HEK293 (cell line): ENCODE measurements around the gene BEST2.
A peak's percentile ranks its signal among the peaks of the same experiment; 100 is the strongest.

ENCODE experiments used
- GLIS1 ChIP-seq: fragments of 450-650 bp; formaldehyde crosslinking; IDR thresholded peaks from 2 replicates; pipeline ENCODE4 v1.5.1; 2016; ENCODE audit warnings: missing biosample characterization, missing genetic modification characterization
- KLF1 ChIP-seq: fragments of 450-650 bp; formaldehyde crosslinking; IDR thresholded peaks from 2 replicates; pipeline ENCODE4 v1.5.1; 2016; ENCODE audit warnings: missing biosample characterization, missing genetic modification characterization
- KLF9 ChIP-seq: fragments of 450-650 bp; formaldehyde crosslinking; IDR thresholded peaks from 2 replicates; pipeline ENCODE4 v1.5.1; 2016; ENCODE audit warnings: missing biosample characterization, missing genetic modification characterization, low read depth
- MEIS1 ChIP-seq: sonication (generic); formaldehyde crosslinking; IDR thresholded peaks from 2 replicates; pipeline ENCODE4 v1.8.1; 2022; ENCODE audit warnings: missing genetic modification reagents, mild to moderate bottlenecking, borderline replicate concordance
- PRDM10 ChIP-seq: fragments of 450-650 bp; formaldehyde crosslinking; IDR thresholded peaks from 2 replicates; pipeline ENCODE4 v1.5.1; 2016; ENCODE audit warnings: missing biosample characterization, missing genetic modification characterization
- RBAK ChIP-seq: fragments of 450-650 bp; formaldehyde crosslinking; IDR thresholded peaks from 2 replicates; pipeline ENCODE4 v1.5.1; 2016; ENCODE audit warnings: missing biosample characterization, missing genetic modification characterization
- SP7 ChIP-seq: fragments of 450-650 bp; formaldehyde crosslinking; IDR thresholded peaks from 2 replicates; pipeline ENCODE4 v1.5.1; 2016; ENCODE audit warnings: missing biosample characterization, missing genetic modification characterization
- ZBTB17 ChIP-seq: fragments of 450-650 bp; formaldehyde crosslinking; IDR thresholded peaks from 2 replicates; pipeline ENCODE4 v1.5.1; 2016; ENCODE audit warnings: missing biosample characterization, missing genetic modification characterization
- ZBTB26 ChIP-seq: fragments of 450-650 bp; formaldehyde crosslinking; optimal IDR thresholded peaks from 2 replicates; pipeline ENCODE3; 2016; ENCODE audit warnings: missing biosample characterization, mild to moderate bottlenecking, missing genetic modification characterization
- ZBTB7A ChIP-seq: fragments of 450-650 bp; formaldehyde crosslinking; IDR thresholded peaks from 2 replicates; pipeline ENCODE4 v1.5.1; 2016; ENCODE audit warnings: low read depth, missing biosample characterization, missing genetic modification characterization
- ZBTB8A ChIP-seq: fragments of 450-650 bp; formaldehyde crosslinking; IDR thresholded peaks from 2 replicates; pipeline ENCODE4 v1.5.1; 2016; ENCODE audit warnings: missing biosample characterization, missing genetic modification characterization
- ZFP3 ChIP-seq: fragments of 450-650 bp; formaldehyde crosslinking; IDR thresholded peaks from 2 replicates; pipeline ENCODE4 v1.5.1; 2016; ENCODE audit warnings: low read depth, missing biosample characterization, missing genetic modification characterization
- ZFP41 ChIP-seq: fragments of 450-650 bp; formaldehyde crosslinking; IDR thresholded peaks from 2 replicates; pipeline ENCODE4 v1.5.1; 2016; ENCODE audit warnings: missing biosample characterization, missing genetic modification characterization, borderline replicate concordance
- ZNF132 ChIP-seq: fragments of 450-650 bp; formaldehyde crosslinking; IDR thresholded peaks from 2 replicates; pipeline ENCODE4 v1.5.1; 2017; ENCODE audit warnings: missing biosample characterization, missing genetic modification characterization, borderline replicate concordance
- ZNF133 ChIP-seq: fragments of 450-650 bp; formaldehyde crosslinking; IDR thresholded peaks from 2 replicates; pipeline ENCODE4 v1.5.1; 2016; ENCODE audit warnings: missing biosample characterization, missing genetic modification characterization
- ZNF16 ChIP-seq: fragments of 450-650 bp; formaldehyde crosslinking; IDR thresholded peaks from 2 replicates; pipeline ENCODE4 v1.5.1; 2016; ENCODE audit warnings: low read depth, missing biosample characterization, missing genetic modification characterization
- ZNF175 ChIP-seq: fragments of 450-650 bp; formaldehyde crosslinking; IDR thresholded peaks from 2 replicates; pipeline ENCODE4 v1.5.1; 2016; ENCODE audit warnings: missing biosample characterization, missing genetic modification characterization
- ZNF202 ChIP-seq: fragments of 450-650 bp; formaldehyde crosslinking; IDR thresholded peaks from 2 replicates; pipeline ENCODE4 v1.5.1; 2016; ENCODE audit warnings: missing biosample characterization, missing genetic modification characterization, borderline replicate concordance
- ZNF221 ChIP-seq: fragments of 450-650 bp; formaldehyde crosslinking; IDR thresholded peaks from 2 replicates; pipeline ENCODE4 v1.5.1; 2017; ENCODE audit warnings: missing biosample characterization, missing genetic modification characterization, borderline replicate concordance
- ZNF248 ChIP-seq: fragments of 450-650 bp; formaldehyde crosslinking; IDR thresholded peaks from 2 replicates; pipeline ENCODE4 v1.5.1; 2017; ENCODE audit warnings: missing biosample characterization, missing genetic modification characterization
- ZNF266 ChIP-seq: fragments of 450-650 bp; formaldehyde crosslinking; IDR thresholded peaks from 2 replicates; pipeline ENCODE4 v1.5.1; 2016; ENCODE audit warnings: missing biosample characterization, missing genetic modification characterization, low read depth
- ZNF341 ChIP-seq: fragments of 450-650 bp; formaldehyde crosslinking; IDR thresholded peaks from 2 replicates; pipeline ENCODE4; 2016; ENCODE audit warnings: low read depth, missing biosample characterization, missing genetic modification characterization
- ZNF391 ChIP-seq: fragments of 450-650 bp; formaldehyde crosslinking; IDR thresholded peaks from 2 replicates; pipeline ENCODE4 v1.5.1; 2016; ENCODE audit warnings: low read depth, missing biosample characterization, missing genetic modification characterization, borderline replicate concordance
- ZNF488 ChIP-seq: fragments of 450-650 bp; formaldehyde crosslinking; IDR thresholded peaks from 2 replicates; pipeline ENCODE4 v1.5.1; 2016; ENCODE audit warnings: missing biosample characterization, missing genetic modification characterization
- ZNF513 ChIP-seq: fragments of 450-650 bp; IDR thresholded peaks from 2 replicates; pipeline ENCODE4 v1.5.1; 2018; ENCODE audit warnings: missing biosample characterization, missing genetic modification characterization
- ZNF521 ChIP-seq: fragments of 450-650 bp; formaldehyde crosslinking; IDR thresholded peaks from 2 replicates; pipeline ENCODE4 v1.5.1; 2017; ENCODE audit warnings: missing biosample characterization, mild to moderate bottlenecking, missing genetic modification characterization
- ZNF600 ChIP-seq: fragments of 450-650 bp; formaldehyde crosslinking; IDR thresholded peaks from 2 replicates; pipeline ENCODE4 v1.5.1; 2016; ENCODE audit warnings: missing biosample characterization, missing genetic modification characterization
- ZNF629 ChIP-seq: fragments of 450-650 bp; formaldehyde crosslinking; IDR thresholded peaks from 2 replicates; pipeline ENCODE4 v1.5.1; 2017; ENCODE audit warnings: missing biosample characterization, missing genetic modification characterization
- ZNF701 ChIP-seq: fragments of 450-650 bp; formaldehyde crosslinking; IDR thresholded peaks from 2 replicates; pipeline ENCODE4 v1.5.1; 2016; ENCODE audit warnings: missing biosample characterization, missing genetic modification characterization
- ZNF76 ChIP-seq: fragments of 450-650 bp; formaldehyde crosslinking; IDR thresholded peaks from 2 replicates; pipeline ENCODE4; 2016; ENCODE audit warnings: low read depth, missing biosample characterization, missing genetic modification characterization, borderline replicate concordance
- ZNF792 ChIP-seq: fragments of 450-650 bp; formaldehyde crosslinking; IDR thresholded peaks from 2 replicates; pipeline ENCODE4 v1.5.1; 2016; ENCODE audit warnings: missing biosample characterization, missing genetic modification characterization
- ZSCAN16 ChIP-seq: fragments of 450-650 bp; formaldehyde crosslinking; IDR thresholded peaks from 2 replicates; pipeline ENCODE4 v1.5.1; 2016; ENCODE audit warnings: missing biosample characterization, missing genetic modification characterization
- TF ChIP-seq, protein P1 (sequence below): fragments of 450-650 bp; formaldehyde crosslinking; IDR thresholded peaks from 2 replicates; pipeline ENCODE4 v1.5.1; 2016; ENCODE audit warnings: missing biosample characterization, missing genetic modification characterization

Gene BEST2

GRCh38 chr19:12766051-12766521, 14.5 kb downstream of the BEST2 start (continued):
- TF ChIP-seq KLF9 (tag by site-specific recombination) (peak; percentile 73; the same call in 1 of the 2 replicates), RBAK (tag by site-specific recombination) (no peak), ZNF513 (tag by site-specific recombination) (no peak), ZFP41 (no peak), ZNF221 (tag by site-specific recombination) (no peak), ZFP3 (tag by site-specific recombination) (no peak), SP7 (tag by site-specific recombination) (0 out of 2 replicates have a peak, but pooled peaks have one; percentile 56), ZNF792 (tag by site-specific recombination) (no peak), ZSCAN16 (tag by site-specific recombination) (no peak), ZNF701 (tag by site-specific recombination) (no peak), ZNF202 (tag by site-specific recombination) (no peak), ZBTB8A (tag by site-specific recombination) (peak; percentile 53), ZNF629 (tag by site-specific recombination) (0 out of 2 replicates have a peak, but pooled peaks have one; percentile 27), ZNF132 (tag by site-specific recombination) (no peak), ZNF76 (tag by site-specific recombination) (0 out of 2 replicates have a peak, but pooled peaks have one; percentile 11), MEIS1 (CRISPR knock-in tag) (no peak), ZNF133 (tag by site-specific recombination) (no peak), ZNF391 (tag by site-specific recombination) (0 out of 2 replicates have a peak, but pooled peaks have one; percentile 34), ZNF488 (tag by site-specific recombination) (no peak), ZNF600 (tag by site-specific recombination) (peak; percentile 88), ZBTB26 (tag by site-specific recombination) (peak; percentile 57), ZNF16 (tag by site-specific recombination) (no peak), ZNF521 (no peak), ZBTB7A (tag by site-specific recombination) (no peak), ZNF266 (tag by site-specific recombination) (no peak), KLF1 (tag by site-specific recombination) (no peak), PRDM10 (0 out of 2 replicates have a peak, but pooled peaks have one; percentile 23), ZNF341 (tag by site-specific recombination) (peak; percentile 96), GLIS1 (tag by site-specific recombination) (peak; percentile 55), ZNF248 (tag by site-specific recombination) (no peak), ZBTB17 (tag by site-specific recombination) (peak; percentile 95), ZNF175 (tag by site-specific recombination) (no peak)
- TF ChIP-seq, protein P1, sequence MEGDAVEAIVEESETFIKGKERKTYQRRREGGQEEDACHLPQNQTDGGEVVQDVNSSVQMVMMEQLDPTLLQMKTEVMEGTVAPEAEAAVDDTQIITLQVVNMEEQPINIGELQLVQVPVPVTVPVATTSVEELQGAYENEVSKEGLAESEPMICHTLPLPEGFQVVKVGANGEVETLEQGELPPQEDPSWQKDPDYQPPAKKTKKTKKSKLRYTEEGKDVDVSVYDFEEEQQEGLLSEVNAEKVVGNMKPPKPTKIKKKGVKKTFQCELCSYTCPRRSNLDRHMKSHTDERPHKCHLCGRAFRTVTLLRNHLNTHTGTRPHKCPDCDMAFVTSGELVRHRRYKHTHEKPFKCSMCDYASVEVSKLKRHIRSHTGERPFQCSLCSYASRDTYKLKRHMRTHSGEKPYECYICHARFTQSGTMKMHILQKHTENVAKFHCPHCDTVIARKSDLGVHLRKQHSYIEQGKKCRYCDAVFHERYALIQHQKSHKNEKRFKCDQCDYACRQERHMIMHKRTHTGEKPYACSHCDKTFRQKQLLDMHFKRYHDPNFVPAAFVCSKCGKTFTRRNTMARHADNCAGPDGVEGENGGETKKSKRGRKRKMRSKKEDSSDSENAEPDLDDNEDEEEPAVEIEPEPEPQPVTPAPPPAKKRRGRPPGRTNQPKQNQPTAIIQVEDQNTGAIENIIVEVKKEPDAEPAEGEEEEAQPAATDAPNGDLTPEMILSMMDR = peak; percentile 94
